MM.1S (cell line): Measurements from ENCODE around the gene ZBTB22.
"Not testable (repeated sequence)": the region's sequence is repeated elsewhere in the genome, so short reads cannot be mapped to it uniquely, and the experiment has no call there.

Source experiments
- CTCF ChIP-seq: fragments of 300-600 bp; sonication (generic); IDR thresholded peaks from 2 replicates; pipeline ENCODE4 v1.5.1; 2016; ENCODE audit warnings: antibody characterized with exemption, low read length, mixed read lengths
- EZH2 ChIP-seq: fragments of 300-600 bp; sonication (generic); optimal IDR thresholded peaks from 2 replicates; pipeline ENCODE3; 2017; ENCODE audit warnings: low read depth, mild to moderate bottlenecking, antibody characterized with exemption, low read length, mixed read lengths
- EZH2phosphoT487 ChIP-seq: fragments of 300-600 bp; sonication (generic); IDR thresholded peaks from 2 replicates; pipeline ENCODE4 v1.6.1; 2018; ENCODE audit warnings: antibody characterized with exemption, low read length

GRCh38 chr6:33346972-33347371 lies 29.4 kb upstream of the ZBTB22 start:
- TF ChIP-seq CTCF, EZH2, EZH2phosphoT487: not testable (repeated sequence)
